ENCODE data around the gene GLDC. TPM values are rescaled to one million over a fixed set of nuclear protein-coding genes. Genes with fewer than 3 reads are reported as not detected.

GLDC gene
- total RNA-seq, 1 experiment from 2014 or later = 145 TPM

GRCh38 chr9:6502399-6502798 is 143.1 kb downstream of the GLDC start:
- H3K36me3 Mint-ChIP-seq = peaks cover 39% of the 10 kb centered on the region
- ATAC-seq = no peak

GRCh38 chr9:6501526-6502210 is 143.9 kb downstream of the GLDC start:
- ChIA-PET POLR2A (no interaction called here), CTCF (no interaction called here)
- Mint-ChIP-seq H3K4me3 (no peak overlapping the region), H3K36me3 (peaks cover 46% of the 10 kb centered on the region), H3K27ac (no peak overlapping the region), H3K9me3 (no peaks in the 10 kb centered on the region), H3K27me3 (ENCODE audit: low read depth) (no peaks in the 10 kb centered on the region), H3K4me1 (peaks cover 6% of the 10 kb centered on the region)
- no peak for TF ChIP-seq NR1H2 (CRISPR knock-in tag; IDR thresholded peaks at IDR 0.05)
- no peak for TF ChIP-seq ESRRA (CRISPR knock-in tag; IDR thresholded peaks at IDR 0.05; ENCODE audit: borderline replicate concordance)
- no peak for TF ChIP-seq RELA (CRISPR knock-in tag; IDR thresholded peaks at IDR 0.05; ENCODE audit: borderline replicate concordance)
- TF ChIP-seq TCF7 (CRISPR knock-in tag; IDR thresholded peaks at IDR 0.05; ENCODE audit: low read depth) = no peak
- no peak for TF ChIP-seq KAT7 (CRISPR knock-in tag; IDR thresholded peaks at IDR 0.05; ENCODE audit: borderline replicate concordance)
- no peak for TF ChIP-seq ZNF281 (CRISPR knock-in tag; IDR thresholded peaks at IDR 0.05)
- no peak for TF ChIP-seq FOXP1 (CRISPR knock-in tag; IDR thresholded peaks at IDR 0.05; ENCODE audit: borderline replicate concordance)
- no peak for TF ChIP-seq ZMAT4 (CRISPR knock-in tag; IDR thresholded peaks at IDR 0.05)
- TF ChIP-seq HMGA2 (CRISPR knock-in tag; IDR thresholded peaks at IDR 0.05) = no peak
- no peak for TF ChIP-seq ETV6 (CRISPR knock-in tag; IDR thresholded peaks at IDR 0.05)
- TF ChIP-seq SOX15 (CRISPR knock-in tag; IDR thresholded peaks at IDR 0.05) = no peak
- no peak for TF ChIP-seq MXD4 (CRISPR knock-in tag; IDR thresholded peaks at IDR 0.05; ENCODE audit: borderline replicate concordance)
- TF ChIP-seq ZBTB43 (CRISPR knock-in tag; IDR thresholded peaks at IDR 0.05) = no peak
- TF ChIP-seq SP1 (CRISPR knock-in tag; conservative IDR thresholded peaks at IDR 0.05) = no peak
- no peak for TF ChIP-seq NFATC4 (CRISPR knock-in tag; IDR thresholded peaks at IDR 0.05)
- TF ChIP-seq ZNF263 (CRISPR knock-in tag; IDR thresholded peaks at IDR 0.05; ENCODE audit: low read depth) = no peak
- no peak for TF ChIP-seq ELF4 (CRISPR knock-in tag; IDR thresholded peaks at IDR 0.05; ENCODE audit: low read depth)
- DNase-seq (ENCODE audit: low spot score) = no peak
- ATAC-seq = no peak

More at GRCh38 chr9:6502399-6502798, 143.1 kb downstream of the GLDC start:
- no peak for TF ChIP-seq CREB1 (CRISPR knock-in tag; IDR thresholded peaks at IDR 0.05)
- TF ChIP-seq JUN (CRISPR knock-in tag; IDR thresholded peaks at IDR 0.05) = no peak
- TF ChIP-seq MYBL2 (CRISPR knock-in tag; IDR thresholded peaks at IDR 0.05) = no peak
- no peak for TF ChIP-seq CREM (CRISPR knock-in tag; IDR thresholded peaks at IDR 0.05)
- H3K4me1 Mint-ChIP-seq = peaks cover 6% of the 10 kb centered on the region
- no peak overlapping the region for H3K27ac Mint-ChIP-seq
- CTCF ChIA-PET = no interaction called here
- no peak overlapping the region for H3K4me3 Mint-ChIP-seq
- no peaks in the 10 kb centered on the region for H3K9me3 Mint-ChIP-seq
- POLR2A ChIA-PET = no interaction called here
- H3K27me3 Mint-ChIP-seq (ENCODE audit: low read depth) = no peaks in the 10 kb centered on the region
- DNase-seq (ENCODE audit: low spot score) = no peak

Measured in WTC11 (cell line).